ENCODE results near the gene CNOT4.

- TF ChIP-seq POLR2A (IDR thresholded peaks at IDR 0.05) (no peak), CTCF (IDR thresholded peaks at IDR 0.05) (no peak)
Observed at GRCh38 chr7:135368416-135369186, 141.3 kb downstream of the CNOT4 start.

Measured in tibial nerve (tissue), 3 donors.